ENCODE measurements around the gene NCBP2. TPM values are rescaled to one million over a fixed set of nuclear protein-coding genes. Genes with fewer than 3 reads are reported as not detected.

NCBP2 gene
- total RNA-seq, 1 experiment from 2014 or later, result 120 TPM

- H3K18ac ChIP-seq (ENCODE audit: insufficient read length, low read depth, low read length), result no peak overlapping the region
- H3K23me2 ChIP-seq (ENCODE audit: insufficient read length, low read depth, low read length, poor library complexity, severe bottlenecking), result no peaks in the 10 kb centered on the region
- no peak for DNase-seq
- no peak overlapping the region for H2AK5ac ChIP-seq (ENCODE audit: insufficient read length, low read length)
- H3K9ac ChIP-seq (ENCODE audit: extremely low read depth, insufficient read length, low read length), result no peak overlapping the region
- no peaks in the 10 kb centered on the region for H3K79me1 ChIP-seq (ENCODE audit: insufficient read depth, low read depth, low read length, poor library complexity, severe bottlenecking)
- Mint-ChIP-seq H3K27me3 (ENCODE audit: low read depth) (no peaks in the 10 kb centered on the region), H3K4me1 (0 out of 4 replicates have a peak, but pooled peaks cover 0 to 2% of the 10 kb centered on the region in 2 experiments), H3K27ac (no peak overlapping the region), H3K36me3 (ENCODE audit: insufficient read depth in 1 of 3, low read depth in 3 of 3) (peaks cover 18 to 61% (median 60%) of the 10 kb centered on the region in 3 experiments; a peak in 6 of 7 replicates), H3K4me3 (no peak overlapping the region), H3K9me3 (no peaks in the 10 kb centered on the region)
- no peak overlapping the region for H2BK5ac ChIP-seq (ENCODE audit: insufficient read length, low read length)
- H4K20me1 ChIP-seq (ENCODE audit: control insufficient read depth, insufficient read depth, insufficient read length), result no peaks in the 10 kb centered on the region
- H4K91ac ChIP-seq (ENCODE audit: insufficient read length, low read depth, low read length), result no peak overlapping the region
- H3K4me2 ChIP-seq (ENCODE audit: insufficient read depth, insufficient read length, low read length), result no peak overlapping the region
- no peak overlapping the region for H2BK120ac ChIP-seq (ENCODE audit: low read depth, low read length, poor library complexity, severe bottlenecking)
- H2BK20ac ChIP-seq (ENCODE audit: low read depth, low read length, poor library complexity, severe bottlenecking), result no peak overlapping the region
- no peak overlapping the region for H2AFZ ChIP-seq (ENCODE audit: low read length)
- no peak overlapping the region for H3K56ac ChIP-seq (ENCODE audit: insufficient read length, low read depth, low read length)
- no peaks in the 10 kb centered on the region for H3K9me3 ChIP-seq (ENCODE audit: control insufficient read depth, low read depth, low read length)
- H4K5ac ChIP-seq (ENCODE audit: insufficient read length, low read depth, low read length), result no peak overlapping the region
- H3K27ac ChIP-seq (ENCODE audit: insufficient read length, low read depth, low read length), result no peak overlapping the region
- no peak for TF ChIP-seq CTCF (conservative IDR thresholded peaks at IDR 0.05)
- no peaks in the 10 kb centered on the region for H3K79me2 ChIP-seq (ENCODE audit: insufficient read depth, low read length)
- H2BK15ac ChIP-seq (ENCODE audit: low read depth, low read length), result no peak overlapping the region
- H3T11ph ChIP-seq (ENCODE audit: low read length), result no peak overlapping the region
- H3K4ac ChIP-seq (ENCODE audit: low read depth, low read length), result no peak overlapping the region
- no peak overlapping the region for H3K23ac ChIP-seq (ENCODE audit: insufficient read length, low read depth, low read length)
- no peaks in the 10 kb centered on the region for H3K4me1 ChIP-seq (ENCODE audit: insufficient read depth, low read length)
- no peaks in the 10 kb centered on the region for H3K27me3 ChIP-seq (ENCODE audit: insufficient read depth, low read length)
- no peak overlapping the region for H4K8ac ChIP-seq (replicated peaks; ENCODE audit: insufficient read length, low read depth, low read length)
- no peak overlapping the region for H2BK12ac ChIP-seq (ENCODE audit: insufficient read length, low read depth, low read length)
- no CpG with 5 or more reads among the region's 4 CpGs for WGBS (ENCODE audit: extremely low coverage, insufficient read length, low lambda C conversion rate)
- H3K14ac ChIP-seq (ENCODE audit: insufficient read depth, low read length), result no peak overlapping the region
These were observed 11.2 kb downstream of the NCBP2 start for GRCh38 chr3:196931157-196931556.
